K562 (cell line): ENCODE results near the gene RBL1.

Experiments
- CREB1 ChIP-seq, 2 experiments: sonication (generic) in 1 of 2; formaldehyde crosslinking in 1 of 2; IDR thresholded peaks; 2 replicates each; pipeline versions ENCODE4 v1.6.1 to v1.8.0; 2012 to 2022; ENCODE audit warnings: inconsistent platforms in 1 of 2, mild to moderate bottlenecking in 1 of 2, missing genetic modification reagents in 1 of 2, moderate library complexity in 1 of 2
- E2F5 ChIP-seq: sonication (generic); formaldehyde crosslinking; IDR thresholded peaks from 2 replicates; pipeline ENCODE4 v1.8.0; 2022; ENCODE audit warnings: mild to moderate bottlenecking, missing genetic modification reagents
- MAZ ChIP-seq, 2 experiments: fragments of 450-650 bp in 1 of 2; sonication (generic) in 1 of 2; formaldehyde crosslinking; IDR thresholded peaks in 1 of 2; conservative IDR thresholded peaks in 1 of 2; 2 replicates each; pipeline versions ENCODE4 v1.4.0 to v1.5.0; 2020; ENCODE audit warnings: mild to moderate bottlenecking in 1 of 2, missing genetic modification reagents in 1 of 2
- PHB ChIP-seq: fragments of 250-450 bp; sonication (Bioruptor Pico); IDR thresholded peaks from 2 replicates; pipeline ENCODE4 v1.5.0; 2021
- POLR2A ChIP-seq: fragments of 450-650 bp; conservative IDR thresholded peaks from 2 replicates; pipeline ENCODE4 v1.6.1; 2016
- POLR2AphosphoS2 ChIP-seq: IDR thresholded peaks from 2 replicates; pipeline ENCODE4 v1.6.1; 2012; ENCODE audit warnings: low read length, improper control_type of control experiment
- THAP7 ChIP-seq: fragments of 250-450 bp; sonication (Bioruptor Pico); IDR thresholded peaks from 2 replicates; pipeline ENCODE4 v1.5.0; 2021
- YY1 ChIP-seq, 3 experiments: IDR thresholded peaks; 2 replicates each; pipeline ENCODE4 v1.6.1; 2011; ENCODE audit warnings: low read length in 2 of 3, mild to moderate bottlenecking in 2 of 3, moderate library complexity in 2 of 3, borderline replicate concordance in 1 of 3, control low read depth in 1 of 3, low read depth in 1 of 3; ENCODE audit not compliant: insufficient read depth in 3 of 3, insufficient replicate concordance in 2 of 3, control insufficient read depth in 1 of 3, insufficient read length in 1 of 3; ENCODE audit errors: extremely low read depth in 1 of 3
- ZNF274 ChIP-seq: IDR thresholded peaks from 2 replicates; pipeline ENCODE4 v1.6.1; 2011; ENCODE audit warnings: low read depth, mild to moderate bottlenecking, low read length, moderate library complexity, borderline replicate concordance
- TF ChIP-seq, protein P1 (sequence below): IDR thresholded peaks from 2 replicates; pipeline ENCODE4 v1.6.1; 2016; ENCODE audit warnings: missing genetic modification characterization, missing compliant biosample characterization
- TF ChIP-seq, protein P2 (sequence below), 2 experiments: fragments of 450-650 bp in 1 of 2; sonication (generic) in 1 of 2; formaldehyde crosslinking in 1 of 2; IDR thresholded peaks in 1 of 2; conservative IDR thresholded peaks in 1 of 2; 2 replicates each; pipeline versions ENCODE4 v1.6.1 to v1.8.1; 2016 to 2023; ENCODE audit warnings: mild to moderate bottlenecking in 2 of 2, moderate library complexity in 2 of 2, inconsistent platforms in 1 of 2, missing genetic modification reagents in 1 of 2
- TF ChIP-seq, protein P3 (sequence below), 2 experiments: fragments of 450-650 bp; IDR thresholded peaks; 2 replicates each; pipeline ENCODE4 v1.6.1; 2016

DNA sequence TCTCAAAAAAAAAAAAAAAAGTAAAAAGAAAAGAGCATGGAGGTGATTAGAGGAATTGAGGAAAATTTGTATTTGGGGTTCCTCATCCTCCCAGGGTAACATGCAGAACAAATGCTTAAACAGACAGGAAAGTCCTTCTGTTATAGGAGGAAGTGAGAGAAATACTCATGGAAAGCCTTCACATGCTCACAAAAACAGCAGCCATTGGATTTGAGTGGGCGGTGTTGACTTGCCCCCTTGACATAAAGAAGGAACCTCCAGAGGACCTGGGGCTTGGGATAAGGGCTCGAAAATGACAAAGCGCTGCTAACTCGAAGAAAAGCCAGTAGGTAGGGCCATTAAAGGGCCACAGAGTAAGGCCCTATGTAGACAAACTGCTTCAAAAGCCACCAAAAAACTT lies 126.7 kb downstream of the RBL1 start:
- no peak for TF ChIP-seq CREB1 (IDR thresholded peaks at IDR 0.05)
- no peak for TF ChIP-seq CREB1 (CRISPR knock-in tag; IDR thresholded peaks at IDR 0.05)
- no peak for TF ChIP-seq YY1 (IDR thresholded peaks at IDR 0.05; ENCODE audit: borderline replicate concordance in 1 of 3, control insufficient read depth in 1 of 3, extremely low read depth in 1 of 3, insufficient read depth in 3 of 3, insufficient read length in 1 of 3, insufficient replicate concordance in 2 of 3, low read depth in 1 of 3, low read length in 2 of 3)
- TF ChIP-seq, protein P1, sequence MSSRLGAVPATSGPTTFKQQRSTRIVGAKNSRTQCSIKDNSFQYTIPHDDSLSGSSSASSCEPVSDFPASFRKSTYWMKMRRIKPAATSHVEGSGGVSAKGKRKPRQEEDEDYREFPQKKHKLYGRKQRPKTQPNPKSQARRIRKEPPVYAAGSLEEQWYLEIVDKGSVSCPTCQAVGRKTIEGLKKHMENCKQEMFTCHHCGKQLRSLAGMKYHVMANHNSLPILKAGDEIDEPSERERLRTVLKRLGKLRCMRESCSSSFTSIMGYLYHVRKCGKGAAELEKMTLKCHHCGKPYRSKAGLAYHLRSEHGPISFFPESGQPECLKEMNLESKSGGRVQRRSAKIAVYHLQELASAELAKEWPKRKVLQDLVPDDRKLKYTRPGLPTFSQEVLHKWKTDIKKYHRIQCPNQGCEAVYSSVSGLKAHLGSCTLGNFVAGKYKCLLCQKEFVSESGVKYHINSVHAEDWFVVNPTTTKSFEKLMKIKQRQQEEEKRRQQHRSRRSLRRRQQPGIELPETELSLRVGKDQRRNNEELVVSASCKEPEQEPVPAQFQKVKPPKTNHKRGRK (tag), result no peak
- no peak for TF ChIP-seq POLR2AphosphoS2
- TF ChIP-seq MAZ (CRISPR knock-in tag; conservative IDR thresholded peaks at IDR 0.05 in 1 of 2, IDR thresholded peaks at IDR 0.05 in 1 of 2), result no peak
- no peak for TF ChIP-seq POLR2A
- TF ChIP-seq, protein P2, sequence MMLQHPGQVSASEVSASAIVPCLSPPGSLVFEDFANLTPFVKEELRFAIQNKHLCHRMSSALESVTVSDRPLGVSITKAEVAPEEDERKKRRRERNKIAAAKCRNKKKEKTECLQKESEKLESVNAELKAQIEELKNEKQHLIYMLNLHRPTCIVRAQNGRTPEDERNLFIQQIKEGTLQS (IDR thresholded peaks at IDR 0.05), result no peak
- TF ChIP-seq, protein P2 (CRISPR knock-in tag; conservative IDR thresholded peaks at IDR 0.05), result no peak
- TF ChIP-seq ZNF274, result no peak
- no peak for TF ChIP-seq THAP7
- TF ChIP-seq PHB, result no peak
- no peak for TF ChIP-seq E2F5 (CRISPR knock-in tag)
- TF ChIP-seq, protein P3, sequence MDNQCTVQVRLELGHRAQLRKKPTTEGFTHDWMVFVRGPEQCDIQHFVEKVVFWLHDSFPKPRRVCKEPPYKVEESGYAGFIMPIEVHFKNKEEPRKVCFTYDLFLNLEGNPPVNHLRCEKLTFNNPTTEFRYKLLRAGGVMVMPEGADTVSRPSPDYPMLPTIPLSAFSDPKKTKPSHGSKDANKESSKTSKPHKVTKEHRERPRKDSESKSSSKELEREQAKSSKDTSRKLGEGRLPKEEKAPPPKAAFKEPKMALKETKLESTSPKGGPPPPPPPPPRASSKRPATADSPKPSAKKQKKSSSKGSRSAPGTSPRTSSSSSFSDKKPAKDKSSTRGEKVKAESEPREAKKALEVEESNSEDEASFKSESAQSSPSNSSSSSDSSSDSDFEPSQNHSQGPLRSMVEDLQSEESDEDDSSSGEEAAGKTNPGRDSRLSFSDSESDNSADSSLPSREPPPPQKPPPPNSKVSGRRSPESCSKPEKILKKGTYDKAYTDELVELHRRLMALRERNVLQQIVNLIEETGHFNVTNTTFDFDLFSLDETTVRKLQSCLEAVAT (IDR thresholded peaks at IDR 0.05), result no peak
